Measurements from ENCODE around the gene RIMS4. TPM values are rescaled to one million over a fixed set of nuclear protein-coding genes. Genes with fewer than 3 reads are reported as not detected.

RIMS4 gene
- total RNA-seq, 2 experiments from 2014 or later: not detected

DNA sequence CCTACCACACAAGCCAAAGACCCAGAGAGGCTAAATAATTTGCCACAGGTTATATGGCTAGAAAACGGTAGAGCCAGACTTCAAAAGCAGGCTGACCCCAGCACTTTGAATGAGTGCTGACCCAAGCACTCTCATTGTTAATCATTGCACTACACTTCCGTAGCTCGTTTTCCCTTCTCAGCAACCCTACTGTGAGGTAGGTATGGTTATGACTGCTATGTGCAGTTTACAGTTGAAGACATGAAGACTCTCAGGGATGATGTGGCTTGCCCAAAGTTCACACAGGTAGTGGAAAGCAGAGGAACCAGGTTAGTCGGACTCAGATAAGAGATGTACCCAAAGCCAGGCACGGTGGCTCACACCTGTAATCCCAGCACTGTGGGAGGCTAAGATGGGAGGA, 33.5 kb upstream of the RIMS4 start:
- H3K4me1 Mint-ChIP-seq (ENCODE audit: low read depth): no peaks in the 10 kb centered on the region
- no peak overlapping the region for H3K27ac Mint-ChIP-seq
- CTCF ChIA-PET: interaction anchor here (0.6 kb wide), 1 partner anchor 14 kb away, joined by 3 read pairs; no protein-coding TSS in a partner anchor
- ATAC-seq (ENCODE audit: poor library complexity) (no peak), DNase-seq (no peak)
- no peaks in the 10 kb centered on the region for H3K27me3 ChIP-seq (ENCODE audit: control insufficient read depth in 1 of 2, insufficient read depth in 2 of 2, low read length in 2 of 2)
- no peak overlapping the region for H3K27ac ChIP-seq (ENCODE audit: low read depth in 1 of 2, low read length in 2 of 2)
- no peaks in the 10 kb centered on the region for H3K36me3 ChIP-seq (ENCODE audit: insufficient read depth, low read length)
- no peaks in the 10 kb centered on the region for H3K4me1 ChIP-seq (ENCODE audit: insufficient read depth, low read length)
- H3K4me3 Mint-ChIP-seq: no peak overlapping the region
- peaks cover 42% of the 10 kb centered on the region for H3K27me3 Mint-ChIP-seq
- H3K4me3 ChIP-seq (ENCODE audit: low read length): no peak overlapping the region
- H3K9me3 ChIP-seq (ENCODE audit: control insufficient read depth in 1 of 2, insufficient read depth in 1 of 2, low read length in 2 of 2): no peaks in the 10 kb centered on the region
- no peaks in the 10 kb centered on the region for H3K36me3 Mint-ChIP-seq (ENCODE audit: low read depth)
- peaks cover 3% of the 10 kb centered on the region for H3K9me3 Mint-ChIP-seq
- TF ChIP-seq CTCF (IDR thresholded peaks at IDR 0.05): no peak
- intact Hi-C loops (cut with DNase I, micrococcal nuclease): no loop called here
- POLR2A ChIA-PET: no interaction called here

GRCh38 chr20:44841955-44842354, 31.6 kb upstream of the RIMS4 start:
- DNase-seq (no peak), ATAC-seq (ENCODE audit: poor library complexity) (no peak)
- Mint-ChIP-seq H3K27me3 (peaks cover 37% of the 10 kb centered on the region), H3K9me3 (peaks cover 3% of the 10 kb centered on the region), H3K36me3 (ENCODE audit: low read depth) (no peaks in the 10 kb centered on the region), H3K27ac (no peak overlapping the region), H3K4me1 (ENCODE audit: low read depth) (no peaks in the 10 kb centered on the region), H3K4me3 (no peak overlapping the region)
- H3K9me3 ChIP-seq (ENCODE audit: control insufficient read depth in 1 of 2, insufficient read depth in 1 of 2, low read length in 2 of 2): no peaks in the 10 kb centered on the region
- H3K4me1 ChIP-seq (ENCODE audit: insufficient read depth, low read length): no peaks in the 10 kb centered on the region
- intact Hi-C loops (cut with DNase I, micrococcal nuclease): no loop called here
- H3K4me3 ChIP-seq (ENCODE audit: low read length): no peak overlapping the region
- H3K27ac ChIP-seq (ENCODE audit: low read depth in 1 of 2, low read length in 2 of 2): no peak overlapping the region
- no peaks in the 10 kb centered on the region for H3K27me3 ChIP-seq (ENCODE audit: control insufficient read depth in 1 of 2, insufficient read depth in 2 of 2, low read length in 2 of 2)
- POLR2A ChIA-PET: no interaction called here
- no peaks in the 10 kb centered on the region for H3K36me3 ChIP-seq (ENCODE audit: insufficient read depth, low read length)
- CTCF ChIA-PET: no interaction called here
- no peak for TF ChIP-seq CTCF (IDR thresholded peaks at IDR 0.05)

- DNase-seq: no peak
- Histone ChIP-seq H3K4me3 (ENCODE audit: low read length) (no peak overlapping the region), H3K36me3 (ENCODE audit: insufficient read depth, low read length) (no peaks in the 10 kb centered on the region), H3K27ac (ENCODE audit: low read depth in 1 of 2, low read length in 2 of 2) (no peak overlapping the region), H3K27me3 (ENCODE audit: control insufficient read depth in 1 of 2, insufficient read depth in 2 of 2, low read length in 2 of 2) (peaks cover 0 to 2% of the 10 kb centered on the region in 2 experiments), H3K9me3 (ENCODE audit: control insufficient read depth in 1 of 2, insufficient read depth in 1 of 2, low read length in 2 of 2) (no peaks in the 10 kb centered on the region), H3K4me1 (ENCODE audit: insufficient read depth, low read length) (no peaks in the 10 kb centered on the region)
- Mint-ChIP-seq H3K4me3 (no peak overlapping the region), H3K4me1 (ENCODE audit: low read depth) (no peaks in the 10 kb centered on the region), H3K36me3 (ENCODE audit: low read depth) (no peaks in the 10 kb centered on the region), H3K9me3 (peaks cover 3% of the 10 kb centered on the region), H3K27me3 (peaks cover 37% of the 10 kb centered on the region), H3K27ac (no peak overlapping the region)
- no peak for ATAC-seq (ENCODE audit: poor library complexity)
- intact Hi-C loops (cut with DNase I, micrococcal nuclease): no loop called here
- TF ChIP-seq CTCF (IDR thresholded peaks at IDR 0.05): no peak
- ChIA-PET CTCF (no interaction called here), POLR2A (no interaction called here)
Observed at GRCh38 chr20:44840826-44841225, 30.5 kb upstream of the RIMS4 start.
